GM18909 (cell line): Measurements from ENCODE around the gene GDF15.
"Not testable (repeated sequence)": the region's sequence is repeated elsewhere in the genome, so short reads cannot be mapped to it uniquely, and the experiment has no call there.

ENCODE experiments used
- ATAC-seq: cut with Tn5 transposase; IDR thresholded peaks from one replicate; pipeline ENCODE4 v1.9.1; 2021; ENCODE audit warnings: mild to moderate bottlenecking; ENCODE audit not compliant: unreplicated experiment, poor library complexity

Gene GDF15

GRCh38 chr19:18385675-18386542 is at the start of gene GDF15:
TSS of gene GDF15 (plus strand) at chr19:18386158. CDS start at chr19:18386190, 32 bp downstream.
- ATAC-seq: no peak

- no peak for ATAC-seq
These were observed 47.4 kb upstream of the GDF15 start for GRCh38 chr19:18338541-18338940.

- no peak for ATAC-seq
These were observed 46.2 kb upstream of the GDF15 start for GRCh38 chr19:18339723-18340122.

- ATAC-seq: peak; percentile 58
These were observed 45.6 kb upstream of the GDF15 start, which contains the start of gene PGPEP1 for GRCh38 chr19:18340190-18340989. TSS of gene PGPEP1 (plus strand) at chr19:18340598. CDS start at chr19:18340682, 84 bp downstream.

- peak; percentile 61 for ATAC-seq
These were observed 44.7 kb upstream of the GDF15 start for GRCh38 chr19:18340990-18341868.

- ATAC-seq: no peak
These were observed 43.8 kb upstream of the GDF15 start for GRCh38 chr19:18342090-18342632.

- no peak for ATAC-seq
These were observed 41.4 kb upstream of the GDF15 start for GRCh38 chr19:18344582-18344950.

GRCh38 chr19:18345296-18345695 is 40.7 kb upstream of the GDF15 start:
- no peak for ATAC-seq

- no peak for ATAC-seq
These were observed 39.9 kb upstream of the GDF15 start for GRCh38 chr19:18346091-18346490.

- ATAC-seq: no peak
These were observed 37.8 kb upstream of the GDF15 start for GRCh38 chr19:18348171-18348570.

- not testable (repeated sequence) for ATAC-seq
These were observed 37.1 kb upstream of the GDF15 start for GRCh38 chr19:18348818-18349339.

GRCh38 chr19:18349524-18350128 is 36.3 kb upstream of the GDF15 start:
- ATAC-seq: no peak

- no peak for ATAC-seq
These were observed 35.5 kb upstream of the GDF15 start for GRCh38 chr19:18350490-18350889.

- no peak for ATAC-seq
These were observed 34.4 kb upstream of the GDF15 start for GRCh38 chr19:18351544-18351943.

- ATAC-seq: no peak
These were observed 32.5 kb upstream of the GDF15 start for GRCh38 chr19:18353378-18354005.

- not testable (repeated sequence) for ATAC-seq
These were observed 31.2 kb upstream of the GDF15 start for GRCh38 chr19:18354743-18355142.

- no peak for ATAC-seq
These were observed 28.9 kb upstream of the GDF15 start for GRCh38 chr19:18357041-18357440.

- ATAC-seq: no peak
These were observed 24.3 kb upstream of the GDF15 start for GRCh38 chr19:18361646-18362045.
